GM12875 (cell line): Measurements from ENCODE around the gene AQP11.

Experiments used
- H3K4me3 ChIP-seq: one replicate; pipeline ENCODE4 v1.5.1; 2011; ENCODE audit warnings: low read depth, low read length, control low read depth
- TF ChIP-seq, protein P1 (sequence below): IDR thresholded peaks from 2 replicates; pipeline ENCODE4 v1.5.1; 2011; ENCODE audit warnings: low read depth, mild to moderate bottlenecking, control low read depth, inconsistent platforms, low read length, moderate library complexity, borderline replicate concordance; ENCODE audit not compliant: insufficient read depth

The AQP11 gene

DNA sequence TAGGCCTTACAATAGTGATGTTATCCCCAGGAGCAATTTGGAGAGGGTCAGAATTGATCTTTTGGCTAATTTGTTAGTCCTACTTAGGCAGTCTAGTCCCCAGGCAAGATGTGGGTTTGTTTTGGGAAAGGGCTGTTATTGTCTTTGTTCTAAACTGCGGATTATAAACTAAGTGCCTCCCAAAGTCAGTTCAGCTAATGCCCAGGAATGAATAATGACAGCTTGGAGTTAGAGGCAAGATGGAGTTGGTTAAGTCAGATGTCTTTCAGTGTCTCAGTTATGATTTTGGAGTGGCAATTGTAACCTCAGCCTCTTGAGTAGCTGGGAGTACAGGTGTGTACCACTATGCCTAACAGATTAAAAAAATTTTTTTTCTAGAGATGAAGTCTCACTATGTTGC is 55.1 kb downstream of the AQP11 start:
- no peak overlapping the region for H3K4me3 ChIP-seq
- TF ChIP-seq, protein P1, sequence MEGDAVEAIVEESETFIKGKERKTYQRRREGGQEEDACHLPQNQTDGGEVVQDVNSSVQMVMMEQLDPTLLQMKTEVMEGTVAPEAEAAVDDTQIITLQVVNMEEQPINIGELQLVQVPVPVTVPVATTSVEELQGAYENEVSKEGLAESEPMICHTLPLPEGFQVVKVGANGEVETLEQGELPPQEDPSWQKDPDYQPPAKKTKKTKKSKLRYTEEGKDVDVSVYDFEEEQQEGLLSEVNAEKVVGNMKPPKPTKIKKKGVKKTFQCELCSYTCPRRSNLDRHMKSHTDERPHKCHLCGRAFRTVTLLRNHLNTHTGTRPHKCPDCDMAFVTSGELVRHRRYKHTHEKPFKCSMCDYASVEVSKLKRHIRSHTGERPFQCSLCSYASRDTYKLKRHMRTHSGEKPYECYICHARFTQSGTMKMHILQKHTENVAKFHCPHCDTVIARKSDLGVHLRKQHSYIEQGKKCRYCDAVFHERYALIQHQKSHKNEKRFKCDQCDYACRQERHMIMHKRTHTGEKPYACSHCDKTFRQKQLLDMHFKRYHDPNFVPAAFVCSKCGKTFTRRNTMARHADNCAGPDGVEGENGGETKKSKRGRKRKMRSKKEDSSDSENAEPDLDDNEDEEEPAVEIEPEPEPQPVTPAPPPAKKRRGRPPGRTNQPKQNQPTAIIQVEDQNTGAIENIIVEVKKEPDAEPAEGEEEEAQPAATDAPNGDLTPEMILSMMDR = no peak

DNA sequence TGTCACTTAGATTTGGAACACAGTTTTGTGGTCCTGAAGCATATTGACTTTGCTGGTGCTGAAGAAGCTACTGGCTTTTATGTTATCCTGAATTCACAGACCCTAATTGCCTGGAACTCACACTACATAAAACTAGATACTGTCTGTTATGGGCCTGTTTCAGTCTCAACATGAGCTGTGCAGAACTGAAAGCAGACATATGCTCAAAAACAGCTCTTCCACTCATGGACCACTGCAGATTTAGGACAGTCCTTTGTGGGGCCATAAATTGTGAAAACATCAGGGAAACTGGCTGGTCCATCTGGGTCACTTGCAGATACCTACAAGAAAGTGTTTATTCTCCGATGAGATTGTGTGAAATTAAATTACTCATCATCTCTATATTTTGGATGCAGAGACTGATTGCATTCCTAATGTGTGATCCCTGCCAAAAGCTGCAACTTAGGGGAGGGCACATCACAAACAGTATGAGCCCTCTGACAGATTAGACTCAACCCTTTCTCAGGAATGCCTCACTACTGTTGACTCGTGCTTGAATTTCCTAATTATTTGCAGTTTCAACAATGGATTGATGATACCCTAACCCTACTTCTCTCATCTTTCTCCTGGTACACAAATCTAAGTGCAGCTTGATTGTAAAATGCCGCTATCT is 58.0 kb downstream of the AQP11 start:
- TF ChIP-seq, protein P1 = no peak
- H3K4me3 ChIP-seq = no peak overlapping the region

DNA sequence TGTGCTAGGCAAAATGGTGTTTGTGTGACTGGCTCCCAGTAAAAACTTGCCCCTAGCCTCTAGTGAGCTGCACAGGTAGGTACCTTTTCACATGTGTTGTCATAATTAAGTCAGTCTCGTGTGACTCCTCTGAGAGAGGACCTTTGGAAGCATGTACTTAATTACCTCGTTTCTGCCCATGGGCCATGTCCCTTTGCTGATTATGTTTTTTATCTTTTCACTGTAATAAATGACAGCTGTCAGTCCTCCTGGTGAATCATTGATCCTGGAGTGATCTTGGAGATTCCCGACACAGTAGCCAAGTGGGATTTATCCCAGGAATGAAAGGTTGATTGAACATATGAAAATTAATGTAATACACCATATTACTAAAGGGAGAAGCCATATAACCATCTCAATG is 60.4 kb downstream of the AQP11 start:
- H3K4me3 ChIP-seq = no peak overlapping the region
- TF ChIP-seq, protein P1 = no peak

DNA sequence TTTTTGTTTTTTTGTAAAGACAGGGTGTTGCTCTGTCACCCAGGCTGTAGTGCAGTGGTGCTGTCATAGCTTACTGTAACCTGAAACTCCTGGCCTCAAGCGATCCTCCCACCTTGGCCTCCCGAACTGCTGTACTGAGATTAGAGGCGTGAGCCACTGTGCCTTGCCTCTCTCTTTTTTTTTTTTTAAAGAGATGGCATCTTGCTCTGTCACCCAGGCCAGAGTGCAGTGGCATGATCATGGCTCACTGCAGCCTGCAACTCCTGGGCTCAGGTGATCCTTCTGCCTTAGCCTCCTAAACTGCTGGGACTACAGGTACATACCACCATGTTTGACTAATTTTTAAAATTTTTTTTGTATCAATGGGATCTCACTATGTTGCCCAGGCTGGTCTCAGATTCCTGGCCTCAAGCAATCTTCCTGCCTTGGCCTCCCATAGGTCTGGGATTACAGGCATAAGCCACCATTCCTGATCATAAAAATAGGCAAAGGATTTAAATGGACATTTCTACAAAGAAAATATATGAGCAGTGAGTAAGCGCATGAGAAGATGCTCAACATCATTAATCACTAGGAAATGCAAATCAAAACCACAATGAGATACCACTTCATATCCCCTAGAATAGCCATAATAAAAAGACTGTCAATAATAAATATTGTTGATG is 65.1 kb downstream of the AQP11 start:
- TF ChIP-seq, protein P1 = no peak
- H3K4me3 ChIP-seq = no peak overlapping the region

DNA sequence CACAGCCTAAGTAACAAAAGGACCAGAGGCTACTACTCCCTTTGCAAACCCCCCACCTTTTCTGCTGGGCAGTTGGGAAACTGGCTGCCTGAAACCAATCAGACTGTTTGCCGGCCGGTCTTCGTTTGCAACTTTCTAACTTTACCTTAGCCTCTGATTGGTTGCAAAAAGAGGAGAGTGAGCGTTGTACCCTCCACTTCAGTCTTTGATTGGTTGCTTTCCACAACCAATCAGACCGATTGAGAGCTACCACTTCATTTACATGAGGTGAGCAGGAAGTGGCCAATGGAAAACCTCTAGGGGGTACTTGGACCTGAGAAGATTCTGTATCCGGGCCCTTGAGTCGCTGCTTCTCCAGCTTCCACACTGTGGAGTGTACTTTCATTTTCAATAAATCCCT is 66.6 kb downstream of the AQP11 start:
- H3K4me3 ChIP-seq = no peak overlapping the region
- TF ChIP-seq, protein P1 = no peak

DNA sequence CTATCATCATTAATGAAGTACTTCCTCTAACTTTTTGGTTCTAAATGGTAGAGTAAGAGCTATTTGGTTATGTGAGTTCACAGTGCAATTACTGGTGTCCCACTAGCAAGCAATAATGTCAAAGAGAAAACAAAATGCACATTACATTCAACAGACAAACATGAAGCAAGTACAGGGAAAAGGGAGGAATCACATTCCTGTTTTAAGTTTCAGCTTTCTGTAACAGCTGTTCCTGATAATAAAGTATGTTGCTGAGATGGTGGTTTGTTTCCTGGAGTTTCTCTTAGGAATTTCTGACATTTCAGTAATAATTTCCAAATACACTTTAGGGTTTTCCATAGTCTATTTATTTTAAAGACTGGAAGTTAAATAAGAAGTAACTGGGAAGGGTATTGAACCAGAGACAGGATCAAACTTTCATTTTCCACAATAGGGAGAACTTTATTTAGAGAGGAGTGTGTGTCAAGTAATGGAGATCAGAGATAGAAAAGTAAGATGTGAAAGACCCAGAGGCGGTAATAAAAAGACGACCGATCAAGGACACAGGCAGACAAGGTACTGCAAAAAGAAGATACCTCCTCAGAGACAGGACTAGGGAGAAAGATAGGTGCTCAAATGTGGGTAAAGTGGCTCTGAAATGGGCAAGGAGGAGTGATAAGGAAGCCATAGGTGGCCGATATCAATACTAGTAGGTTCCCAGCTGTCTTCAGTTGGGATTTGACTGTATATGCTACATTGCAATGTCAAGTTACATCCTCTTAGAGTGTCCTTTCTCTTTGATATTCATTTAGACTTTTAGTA is 68.7 kb downstream of the AQP11 start:
- TF ChIP-seq, protein P1 = no peak
- no peak overlapping the region for H3K4me3 ChIP-seq
